ENCODE measurements around the gene CRMP1. TPM values are rescaled to one million over a fixed set of nuclear protein-coding genes. Genes with fewer than 3 reads are reported as not detected.

Gene CRMP1
- total and polyA plus RNA-seq, 2 donors (not counting 3 experiments of a cell fraction or from before 2014, with no cell fraction given): 0.06 TPM; not detected in 1

- CTCF ChIA-PET: no interaction called here
Observed at GRCh38 chr4:5802565-5802964, 90.3 kb downstream of the CRMP1 start.

More at GRCh38 chr4:5802565-5802964, 90.3 kb downstream of the CRMP1 start:
- no peak overlapping the region for H3K9ac ChIP-seq (replicated peaks; ENCODE audit: extremely low read depth, insufficient read depth, low read length)
- H3K27ac ChIP-seq (ENCODE audit: insufficient read depth, low read depth, low read length): no peak overlapping the region
- no peaks in the 10 kb centered on the region for H3K79me2 ChIP-seq (ENCODE audit: control insufficient read depth, insufficient read depth, low read length)
- no peaks in the 10 kb centered on the region for H3K27me3 ChIP-seq (ENCODE audit: control insufficient read depth in 2 of 2, insufficient read depth in 2 of 2, low read length in 2 of 2)
- H3K9me3 ChIP-seq (replicated peaks; ENCODE audit: control insufficient read depth, insufficient read depth, low read length): no peaks in the 10 kb centered on the region
- no peak for TF ChIP-seq EZH2 (IDR thresholded peaks at IDR 0.05; ENCODE audit: borderline replicate concordance, low read depth, low read length, severe bottlenecking)
- no peak for TF ChIP-seq FOS (IDR thresholded peaks at IDR 0.05; ENCODE audit: borderline replicate concordance, insufficient read depth, low read length)
- TF ChIP-seq, protein P1, sequence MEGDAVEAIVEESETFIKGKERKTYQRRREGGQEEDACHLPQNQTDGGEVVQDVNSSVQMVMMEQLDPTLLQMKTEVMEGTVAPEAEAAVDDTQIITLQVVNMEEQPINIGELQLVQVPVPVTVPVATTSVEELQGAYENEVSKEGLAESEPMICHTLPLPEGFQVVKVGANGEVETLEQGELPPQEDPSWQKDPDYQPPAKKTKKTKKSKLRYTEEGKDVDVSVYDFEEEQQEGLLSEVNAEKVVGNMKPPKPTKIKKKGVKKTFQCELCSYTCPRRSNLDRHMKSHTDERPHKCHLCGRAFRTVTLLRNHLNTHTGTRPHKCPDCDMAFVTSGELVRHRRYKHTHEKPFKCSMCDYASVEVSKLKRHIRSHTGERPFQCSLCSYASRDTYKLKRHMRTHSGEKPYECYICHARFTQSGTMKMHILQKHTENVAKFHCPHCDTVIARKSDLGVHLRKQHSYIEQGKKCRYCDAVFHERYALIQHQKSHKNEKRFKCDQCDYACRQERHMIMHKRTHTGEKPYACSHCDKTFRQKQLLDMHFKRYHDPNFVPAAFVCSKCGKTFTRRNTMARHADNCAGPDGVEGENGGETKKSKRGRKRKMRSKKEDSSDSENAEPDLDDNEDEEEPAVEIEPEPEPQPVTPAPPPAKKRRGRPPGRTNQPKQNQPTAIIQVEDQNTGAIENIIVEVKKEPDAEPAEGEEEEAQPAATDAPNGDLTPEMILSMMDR (IDR thresholded peaks at IDR 0.05; ENCODE audit: extremely low read depth in 1 of 2, insufficient read depth in 1 of 2, low read depth in 1 of 2, low read length in 2 of 2): no peak
- no peak for TF ChIP-seq JUN (IDR thresholded peaks at IDR 0.05; ENCODE audit: borderline replicate concordance, insufficient read depth, insufficient read length, low read depth)
- TF ChIP-seq MYC (IDR thresholded peaks at IDR 0.05; ENCODE audit: low read depth, low read length): no peak
- TF ChIP-seq POLR2A (IDR thresholded peaks at IDR 0.05; ENCODE audit: low read depth, low read length): no peak
- TF ChIP-seq GATA2 (IDR thresholded peaks at IDR 0.05; ENCODE audit: insufficient read depth, insufficient read length, low read depth, low read length): no peak
- TF ChIP-seq POLR2AphosphoS5 (IDR thresholded peaks at IDR 0.05; ENCODE audit: insufficient read depth, low read depth, low read length): no peak
- TF ChIP-seq, protein P2, sequence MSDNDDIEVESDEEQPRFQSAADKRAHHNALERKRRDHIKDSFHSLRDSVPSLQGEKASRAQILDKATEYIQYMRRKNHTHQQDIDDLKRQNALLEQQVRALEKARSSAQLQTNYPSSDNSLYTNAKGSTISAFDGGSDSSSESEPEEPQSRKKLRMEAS (IDR thresholded peaks at IDR 0.05; ENCODE audit: insufficient read depth, insufficient read length): no peak
- FAIRE-seq (no peak), DNase-seq (ENCODE audit: low read depth, low spot score) (no peak)
- H3K4me1 ChIP-seq (ENCODE audit: control insufficient read depth, extremely low read depth, insufficient read depth, low read length): no peaks in the 10 kb centered on the region
- H3K4me3 ChIP-seq (replicated peaks in 1 of 3; ENCODE audit: insufficient read depth in 1 of 3, low read depth in 1 of 3, low read length in 3 of 3): no peak overlapping the region
- H4K20me1 ChIP-seq (replicated peaks; ENCODE audit: control insufficient read depth, extremely low read depth, insufficient read depth, low read length): no peaks in the 10 kb centered on the region
- H3K9me1 ChIP-seq (replicated peaks; ENCODE audit: control insufficient read depth, extremely low read depth, insufficient read depth, low read length): no peaks in the 10 kb centered on the region
- intact Hi-C loops (cut with micrococcal nuclease) (no loop called here), dilution Hi-C loops (cut with MboI; ENCODE audit: extremely low pct_ligation_motif_present, low sequenced_read_pairs) (no loop called here)
- BruUV-seq (replicated peaks): no TSS peak
- H3K36me3 ChIP-seq (ENCODE audit: control insufficient read depth in 2 of 2, extremely low read depth in 1 of 2, insufficient read depth in 2 of 2, low read length in 2 of 2): peaks cover 0 to 24% of the 10 kb centered on the region in 2 experiments
- no peak overlapping the region for H3K4me2 ChIP-seq (ENCODE audit: insufficient read depth, low read length)
- POLR2A ChIA-PET: no interaction called here
- no peak overlapping the region for H2AFZ ChIP-seq (ENCODE audit: low read depth, low read length)
